HepG2 (cell line): ENCODE data around the gene SERPINA9. TPM values are rescaled to one million over a fixed set of nuclear protein-coding genes. Genes with fewer than 3 reads are reported as not detected.

Experiments used
- FOXA3 ChIP-seq: IDR thresholded peaks from 2 replicates; pipeline ENCODE4 v1.6.1; 2016; ENCODE audit warnings: missing genetic modification reagents, missing compliant biosample characterization
- PCBP1 ChIP-seq: fragments of 200-400 bp; formaldehyde crosslinking; IDR thresholded peaks from 2 replicates; pipeline ENCODE4 v1.6.1; 2017; ENCODE audit warnings: mild to moderate bottlenecking, low read depth, low read length, borderline replicate concordance
- ZBTB1 ChIP-seq: sonication (generic); formaldehyde crosslinking; IDR thresholded peaks from 2 replicates; pipeline ENCODE4 v1.4.0; 2020; ENCODE audit warnings: missing genetic modification reagents, borderline replicate concordance
- ZNF768 ChIP-seq: sonication (generic); formaldehyde crosslinking; IDR thresholded peaks from 2 replicates; pipeline ENCODE4 v1.4.0; 2020; ENCODE audit warnings: missing genetic modification reagents
- ZSCAN31 ChIP-seq: sonication (generic); formaldehyde crosslinking; IDR thresholded peaks from 2 replicates; pipeline ENCODE4 v1.5.0; 2020; ENCODE audit warnings: low read depth, mild to moderate bottlenecking, missing genetic modification reagents
- polyA plus RNA-seq, 8 experiments: library from polyadenylated mRNA; depleted of rRNA in 3 of 8; stranded (reverse) in 7 of 8; unstranded in 1 of 8; fragments of >200 nt; fragmentation: Illumina TruSeq in 4 of 8; extraction: Trizol in 4 of 8; gene quantifications; 2 replicates each; pipeline versions ENCODE4 v1.2.1 to v1.2.3, GENCODE V29; 2011 to 2016; ENCODE audit warnings: low read depth in 4 of 8, missing spikeins in 1 of 8, mixed read lengths in 1 of 8; ENCODE audit not compliant: insufficient read depth in 1 of 8
- total RNA-seq, 5 experiments: library from RNA; depleted of rRNA; stranded (reverse); fragments of >200 nt; fragmentation: Illumina TruSeq; extraction: Trizol; gene quantifications; 2 replicates each; pipeline ENCODE4 v1.2.3, GENCODE V29; 2016; ENCODE audit warnings: low read depth in 1 of 5
- TF ChIP-seq, protein P1 (sequence below): sonication (generic); formaldehyde crosslinking; IDR thresholded peaks from 2 replicates; pipeline ENCODE4 v1.8.0; 2022; ENCODE audit warnings: mild to moderate bottlenecking, missing genetic modification reagents
- TF ChIP-seq, protein P2 (sequence below): sonication (generic); formaldehyde crosslinking; IDR thresholded peaks from 2 replicates; pipeline ENCODE4 v1.5.1; 2020; ENCODE audit warnings: missing genetic modification reagents, mild to moderate bottlenecking, borderline replicate concordance
- TF ChIP-seq, protein P3 (sequence below): sonication (generic); formaldehyde crosslinking; IDR thresholded peaks from 2 replicates; pipeline ENCODE4 v1.5.0; 2020; ENCODE audit warnings: mild to moderate bottlenecking, missing genetic modification reagents, borderline replicate concordance
- TF ChIP-seq, protein P4 (sequence below): sonication (generic); formaldehyde crosslinking; IDR thresholded peaks from 2 replicates; pipeline ENCODE4 v1.5.1; 2020; ENCODE audit warnings: missing genetic modification reagents, mild to moderate bottlenecking, borderline replicate concordance
- TF ChIP-seq, protein P5 (sequence below): sonication (generic); formaldehyde crosslinking; IDR thresholded peaks from 2 replicates; pipeline ENCODE4 v1.5.0; 2020; ENCODE audit warnings: mild to moderate bottlenecking, missing genetic modification reagents
- TF ChIP-seq, protein P6 (sequence below): sonication (generic); formaldehyde crosslinking; conservative IDR thresholded peaks from 2 replicates; pipeline ENCODE4 v1.4.0; 2020; ENCODE audit warnings: missing genetic modification reagents
- TF ChIP-seq, protein P7 (sequence below): IDR thresholded peaks from 2 replicates; pipeline ENCODE4 v1.6.1; 2018; ENCODE audit warnings: missing genetic modification reagents, mild to moderate bottlenecking, missing compliant biosample characterization

The SERPINA9 gene
- total and polyA plus RNA-seq, 2 of the 13 experiments (the other 11 are each of a cell fraction or from before 2014, with no cell fraction given), result 0.21 TPM; not detected in 1

DNA sequence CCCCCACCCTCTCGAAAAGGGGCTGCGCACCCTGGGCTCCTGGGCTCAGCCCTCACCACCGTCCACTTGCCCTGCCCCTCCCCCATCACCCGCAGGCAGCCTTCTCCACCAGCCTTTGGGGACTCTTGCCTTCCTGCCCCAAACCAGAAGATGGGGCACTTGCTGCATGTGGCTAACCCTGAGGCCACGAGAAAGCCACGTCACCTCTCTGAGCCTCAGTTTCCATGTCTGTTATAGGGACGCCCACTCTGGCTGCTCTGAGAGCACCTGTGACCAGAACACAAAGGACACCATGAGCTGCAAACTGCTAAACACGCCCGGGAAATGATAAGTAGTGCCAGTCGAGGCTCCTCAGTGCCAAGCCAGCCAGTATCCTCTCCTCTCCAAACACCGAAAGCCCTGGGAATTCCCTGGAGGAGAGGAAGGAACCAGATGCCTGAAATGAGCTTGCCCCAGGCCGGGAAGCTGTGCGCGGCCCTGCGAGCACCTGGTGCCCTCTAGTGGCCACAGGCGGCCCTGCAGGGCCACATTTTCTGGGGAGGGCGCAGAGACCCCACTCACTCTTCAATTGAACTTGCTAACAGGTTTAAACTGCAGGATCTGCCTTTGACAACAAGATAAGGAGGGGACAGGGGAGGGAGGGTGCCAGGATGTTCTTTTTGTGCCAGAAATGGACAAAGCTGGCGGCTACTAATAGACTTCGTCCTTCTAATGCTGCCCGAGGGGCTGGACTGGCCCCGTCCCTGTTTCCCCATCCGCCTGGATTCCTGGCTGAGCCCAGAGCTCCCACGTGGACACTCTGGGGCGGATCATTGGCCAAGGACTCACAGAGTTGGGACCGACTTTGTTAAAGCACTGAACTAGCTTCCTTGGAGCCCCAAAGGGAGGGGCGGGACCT is 10.2 kb upstream of the SERPINA9 start (continued):
- TF ChIP-seq, protein P1, sequence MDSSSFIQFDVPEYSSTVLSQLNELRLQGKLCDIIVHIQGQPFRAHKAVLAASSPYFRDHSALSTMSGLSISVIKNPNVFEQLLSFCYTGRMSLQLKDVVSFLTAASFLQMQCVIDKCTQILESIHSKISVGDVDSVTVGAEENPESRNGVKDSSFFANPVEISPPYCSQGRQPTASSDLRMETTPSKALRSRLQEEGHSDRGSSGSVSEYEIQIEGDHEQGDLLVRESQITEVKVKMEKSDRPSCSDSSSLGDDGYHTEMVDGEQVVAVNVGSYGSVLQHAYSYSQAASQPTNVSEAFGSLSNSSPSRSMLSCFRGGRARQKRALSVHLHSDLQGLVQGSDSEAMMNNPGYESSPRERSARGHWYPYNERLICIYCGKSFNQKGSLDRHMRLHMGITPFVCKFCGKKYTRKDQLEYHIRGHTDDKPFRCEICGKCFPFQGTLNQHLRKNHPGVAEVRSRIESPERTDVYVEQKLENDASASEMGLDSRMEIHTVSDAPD (CRISPR knock-in tag), result 0 out of 2 replicates have a peak, but pooled peaks have one; percentile 24
- no peak for TF ChIP-seq PCBP1
- TF ChIP-seq, protein P2, sequence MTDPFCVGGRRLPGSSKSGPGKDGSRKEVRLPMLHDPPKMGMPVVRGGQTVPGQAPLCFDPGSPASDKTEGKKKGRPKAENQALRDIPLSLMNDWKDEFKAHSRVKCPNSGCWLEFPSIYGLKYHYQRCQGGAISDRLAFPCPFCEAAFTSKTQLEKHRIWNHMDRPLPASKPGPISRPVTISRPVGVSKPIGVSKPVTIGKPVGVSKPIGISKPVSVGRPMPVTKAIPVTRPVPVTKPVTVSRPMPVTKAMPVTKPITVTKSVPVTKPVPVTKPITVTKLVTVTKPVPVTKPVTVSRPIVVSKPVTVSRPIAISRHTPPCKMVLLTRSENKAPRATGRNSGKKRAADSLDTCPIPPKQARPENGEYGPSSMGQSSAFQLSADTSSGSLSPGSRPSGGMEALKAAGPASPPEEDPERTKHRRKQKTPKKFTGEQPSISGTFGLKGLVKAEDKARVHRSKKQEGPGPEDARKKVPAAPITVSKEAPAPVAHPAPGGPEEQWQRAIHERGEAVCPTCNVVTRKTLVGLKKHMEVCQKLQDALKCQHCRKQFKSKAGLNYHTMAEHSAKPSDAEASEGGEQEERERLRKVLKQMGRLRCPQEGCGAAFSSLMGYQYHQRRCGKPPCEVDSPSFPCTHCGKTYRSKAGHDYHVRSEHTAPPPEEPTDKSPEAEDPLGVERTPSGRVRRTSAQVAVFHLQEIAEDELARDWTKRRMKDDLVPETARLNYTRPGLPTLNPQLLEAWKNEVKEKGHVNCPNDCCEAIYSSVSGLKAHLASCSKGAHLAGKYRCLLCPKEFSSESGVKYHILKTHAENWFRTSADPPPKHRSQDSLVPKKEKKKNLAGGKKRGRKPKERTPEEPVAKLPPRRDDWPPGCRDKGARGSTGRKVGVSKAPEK (CRISPR knock-in tag), result no peak
- TF ChIP-seq, protein P3, sequence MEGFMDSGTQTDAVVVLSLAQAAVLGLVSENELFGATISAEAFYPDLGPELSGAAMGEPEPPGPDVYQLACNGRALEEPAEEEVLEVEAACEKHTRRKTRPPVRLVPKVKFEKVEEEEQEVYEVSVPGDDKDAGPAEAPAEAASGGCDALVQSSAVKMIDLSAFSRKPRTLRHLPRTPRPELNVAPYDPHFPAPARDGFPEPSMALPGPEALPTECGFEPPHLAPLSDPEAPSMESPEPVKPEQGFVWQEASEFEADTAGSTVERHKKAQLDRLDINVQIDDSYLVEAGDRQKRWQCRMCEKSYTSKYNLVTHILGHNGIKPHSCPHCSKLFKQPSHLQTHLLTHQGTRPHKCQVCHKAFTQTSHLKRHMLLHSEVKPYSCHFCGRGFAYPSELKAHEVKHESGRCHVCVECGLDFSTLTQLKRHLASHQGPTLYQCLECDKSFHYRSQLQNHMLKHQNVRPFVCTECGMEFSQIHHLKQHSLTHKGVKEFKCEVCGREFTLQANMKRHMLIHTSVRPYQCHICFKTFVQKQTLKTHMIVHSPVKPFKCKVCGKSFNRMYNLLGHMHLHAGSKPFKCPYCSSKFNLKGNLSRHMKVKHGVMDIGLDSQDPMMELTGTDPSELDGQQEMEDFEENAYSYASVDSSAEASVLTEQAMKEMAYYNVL (CRISPR knock-in tag), result no peak
- TF ChIP-seq, protein P4, sequence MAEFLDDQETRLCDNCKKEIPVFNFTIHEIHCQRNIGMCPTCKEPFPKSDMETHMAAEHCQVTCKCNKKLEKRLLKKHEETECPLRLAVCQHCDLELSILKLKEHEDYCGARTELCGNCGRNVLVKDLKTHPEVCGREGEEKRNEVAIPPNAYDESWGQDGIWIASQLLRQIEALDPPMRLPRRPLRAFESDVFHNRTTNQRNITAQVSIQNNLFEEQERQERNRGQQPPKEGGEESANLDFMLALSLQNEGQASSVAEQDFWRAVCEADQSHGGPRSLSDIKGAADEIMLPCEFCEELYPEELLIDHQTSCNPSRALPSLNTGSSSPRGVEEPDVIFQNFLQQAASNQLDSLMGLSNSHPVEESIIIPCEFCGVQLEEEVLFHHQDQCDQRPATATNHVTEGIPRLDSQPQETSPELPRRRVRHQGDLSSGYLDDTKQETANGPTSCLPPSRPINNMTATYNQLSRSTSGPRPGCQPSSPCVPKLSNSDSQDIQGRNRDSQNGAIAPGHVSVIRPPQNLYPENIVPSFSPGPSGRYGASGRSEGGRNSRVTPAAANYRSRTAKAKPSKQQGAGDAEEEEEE (CRISPR knock-in tag), result no peak
- TF ChIP-seq, protein P5, sequence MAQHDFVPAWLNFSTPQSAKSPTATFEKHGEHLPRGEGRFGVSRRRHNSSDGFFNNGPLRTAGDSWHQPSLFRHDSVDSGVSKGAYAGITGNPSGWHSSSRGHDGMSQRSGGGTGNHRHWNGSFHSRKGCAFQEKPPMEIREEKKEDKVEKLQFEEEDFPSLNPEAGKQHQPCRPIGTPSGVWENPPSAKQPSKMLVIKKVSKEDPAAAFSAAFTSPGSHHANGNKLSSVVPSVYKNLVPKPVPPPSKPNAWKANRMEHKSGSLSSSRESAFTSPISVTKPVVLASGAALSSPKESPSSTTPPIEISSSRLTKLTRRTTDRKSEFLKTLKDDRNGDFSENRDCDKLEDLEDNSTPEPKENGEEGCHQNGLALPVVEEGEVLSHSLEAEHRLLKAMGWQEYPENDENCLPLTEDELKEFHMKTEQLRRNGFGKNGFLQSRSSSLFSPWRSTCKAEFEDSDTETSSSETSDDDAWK (CRISPR knock-in tag), result no peak
- TF ChIP-seq ZNF768 (CRISPR knock-in tag), result peak; percentile 40; the same call in 1 of the 2 replicates
- no peak for TF ChIP-seq ZBTB1 (CRISPR knock-in tag)
- TF ChIP-seq, protein P6, sequence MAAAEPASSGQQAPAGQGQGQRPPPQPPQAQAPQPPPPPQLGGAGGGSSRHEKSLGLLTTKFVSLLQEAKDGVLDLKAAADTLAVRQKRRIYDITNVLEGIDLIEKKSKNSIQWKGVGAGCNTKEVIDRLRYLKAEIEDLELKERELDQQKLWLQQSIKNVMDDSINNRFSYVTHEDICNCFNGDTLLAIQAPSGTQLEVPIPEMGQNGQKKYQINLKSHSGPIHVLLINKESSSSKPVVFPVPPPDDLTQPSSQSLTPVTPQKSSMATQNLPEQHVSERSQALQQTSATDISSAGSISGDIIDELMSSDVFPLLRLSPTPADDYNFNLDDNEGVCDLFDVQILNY (CRISPR knock-in tag), result no peak
- TF ChIP-seq, protein P7, sequence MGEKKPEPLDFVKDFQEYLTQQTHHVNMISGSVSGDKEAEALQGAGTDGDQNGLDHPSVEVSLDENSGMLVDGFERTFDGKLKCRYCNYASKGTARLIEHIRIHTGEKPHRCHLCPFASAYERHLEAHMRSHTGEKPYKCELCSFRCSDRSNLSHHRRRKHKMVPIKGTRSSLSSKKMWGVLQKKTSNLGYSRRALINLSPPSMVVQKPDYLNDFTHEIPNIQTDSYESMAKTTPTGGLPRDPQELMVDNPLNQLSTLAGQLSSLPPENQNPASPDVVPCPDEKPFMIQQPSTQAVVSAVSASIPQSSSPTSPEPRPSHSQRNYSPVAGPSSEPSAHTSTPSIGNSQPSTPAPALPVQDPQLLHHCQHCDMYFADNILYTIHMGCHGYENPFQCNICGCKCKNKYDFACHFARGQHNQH (CRISPR knock-in tag), result peak; percentile 69; the same call in 1 of the 2 replicates
- TF ChIP-seq ZSCAN31 (CRISPR knock-in tag), result 0 out of 2 replicates have a peak, but pooled peaks have one; percentile 58
- TF ChIP-seq FOXA3 (CRISPR knock-in tag), result peak; percentile 19; the same call in 1 of the 2 replicates
